ENCODE results near the gene MUC5AC. TPM values are rescaled to one million over a fixed set of nuclear protein-coding genes. Genes with fewer than 3 reads are reported as not detected.

MUC5AC gene
- total RNA-seq, 1 donor from 2014 or later = not detected

DNA sequence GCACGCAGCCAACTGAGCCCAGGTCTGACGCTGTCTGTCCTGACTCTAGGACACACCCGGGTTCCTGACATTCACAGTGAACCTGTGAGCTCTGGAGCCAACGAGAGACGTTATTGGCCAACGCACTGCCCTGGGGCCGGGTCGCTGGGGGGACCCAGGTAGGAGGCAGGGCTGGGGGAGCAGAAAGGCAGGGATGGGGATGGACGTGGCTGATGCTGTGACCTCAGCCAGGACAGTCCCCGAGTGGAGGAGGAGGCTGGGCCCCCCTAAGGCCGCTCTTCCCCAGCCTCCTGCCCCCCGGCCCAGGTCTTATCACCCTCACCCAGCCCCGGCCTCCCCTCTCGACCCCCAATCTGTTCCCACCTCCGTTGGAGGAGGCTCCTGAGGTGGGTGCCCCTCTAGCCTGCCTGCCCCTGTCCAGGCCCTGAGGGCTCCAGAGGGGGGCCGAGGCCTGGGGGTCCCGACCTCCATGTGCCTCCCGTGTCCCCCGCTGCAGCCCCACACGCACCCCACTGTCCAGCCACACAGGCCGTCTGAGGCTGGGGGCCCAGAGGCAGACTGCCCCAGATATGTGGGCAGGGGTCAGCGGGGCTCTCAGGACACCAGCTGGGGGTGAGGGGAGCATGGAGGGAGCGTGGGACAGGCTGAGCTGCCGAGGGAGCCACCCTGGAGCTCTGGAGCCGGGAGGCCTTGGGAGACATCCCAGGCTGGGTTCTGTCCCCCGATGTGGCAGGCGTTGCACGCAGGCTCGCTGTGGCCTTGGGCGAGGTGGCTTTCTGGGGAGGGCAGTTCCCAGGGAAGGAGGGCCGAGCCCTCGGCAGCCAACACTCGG lies 29.2 kb upstream of the MUC5AC start:
- H3K9me3 ChIP-seq = no peaks in the 10 kb centered on the region
- H3K27me3 ChIP-seq = no peaks in the 10 kb centered on the region
- no peak overlapping the region for H3K27ac ChIP-seq
- DNase-seq (ENCODE audit: extremely low spot score in 2 of 2) = no peak
- H3K36me3 ChIP-seq = no peaks in the 10 kb centered on the region
- intact Hi-C loops (cut with DNase I) = no loop called here
- no peak for TF ChIP-seq POLR2AphosphoS5 (IDR thresholded peaks at IDR 0.05; ENCODE audit: insufficient read depth in 1 of 2, low read depth in 1 of 2)
- TF ChIP-seq, protein P1, sequence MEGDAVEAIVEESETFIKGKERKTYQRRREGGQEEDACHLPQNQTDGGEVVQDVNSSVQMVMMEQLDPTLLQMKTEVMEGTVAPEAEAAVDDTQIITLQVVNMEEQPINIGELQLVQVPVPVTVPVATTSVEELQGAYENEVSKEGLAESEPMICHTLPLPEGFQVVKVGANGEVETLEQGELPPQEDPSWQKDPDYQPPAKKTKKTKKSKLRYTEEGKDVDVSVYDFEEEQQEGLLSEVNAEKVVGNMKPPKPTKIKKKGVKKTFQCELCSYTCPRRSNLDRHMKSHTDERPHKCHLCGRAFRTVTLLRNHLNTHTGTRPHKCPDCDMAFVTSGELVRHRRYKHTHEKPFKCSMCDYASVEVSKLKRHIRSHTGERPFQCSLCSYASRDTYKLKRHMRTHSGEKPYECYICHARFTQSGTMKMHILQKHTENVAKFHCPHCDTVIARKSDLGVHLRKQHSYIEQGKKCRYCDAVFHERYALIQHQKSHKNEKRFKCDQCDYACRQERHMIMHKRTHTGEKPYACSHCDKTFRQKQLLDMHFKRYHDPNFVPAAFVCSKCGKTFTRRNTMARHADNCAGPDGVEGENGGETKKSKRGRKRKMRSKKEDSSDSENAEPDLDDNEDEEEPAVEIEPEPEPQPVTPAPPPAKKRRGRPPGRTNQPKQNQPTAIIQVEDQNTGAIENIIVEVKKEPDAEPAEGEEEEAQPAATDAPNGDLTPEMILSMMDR (IDR thresholded peaks at IDR 0.05) = no peak
- TF ChIP-seq POLR2A (IDR thresholded peaks at IDR 0.05) = no peak
- no peaks in the 10 kb centered on the region for H3K4me1 ChIP-seq
- H3K4me3 ChIP-seq = no peak overlapping the region

DNA sequence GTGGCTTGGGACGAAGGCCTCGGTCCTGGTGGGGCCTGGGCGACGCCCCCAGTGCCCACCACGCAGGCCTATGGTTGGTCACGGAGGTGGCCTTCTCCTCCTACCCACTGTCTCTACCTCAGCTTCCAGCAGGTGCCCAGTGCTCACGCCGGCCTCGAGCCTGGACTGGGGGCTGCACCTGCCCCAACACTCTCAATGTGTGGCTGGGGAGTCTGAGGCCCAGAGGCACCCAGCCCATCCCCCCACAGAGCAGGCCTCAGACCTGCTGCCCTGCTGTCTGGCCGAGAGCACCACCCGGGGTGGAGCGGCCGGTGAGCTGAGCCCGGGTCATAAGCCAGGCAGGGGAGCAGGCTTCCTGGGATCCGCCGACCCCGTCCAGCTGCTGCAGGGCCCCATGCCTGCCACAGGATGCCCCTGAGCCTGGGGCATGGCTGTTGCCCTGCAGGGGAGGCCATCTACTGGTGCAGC lies 28.6 kb upstream of the MUC5AC start:
- Histone ChIP-seq H3K27ac (no peak overlapping the region), H3K36me3 (no peaks in the 10 kb centered on the region), H3K4me3 (no peak overlapping the region), H3K4me1 (no peaks in the 10 kb centered on the region), H3K9me3 (no peaks in the 10 kb centered on the region), H3K27me3 (no peaks in the 10 kb centered on the region)
- TF ChIP-seq POLR2A (IDR thresholded peaks at IDR 0.05) (no peak), POLR2AphosphoS5 (IDR thresholded peaks at IDR 0.05; ENCODE audit: insufficient read depth in 1 of 2, low read depth in 1 of 2) (no peak)
- TF ChIP-seq, protein P1 (IDR thresholded peaks at IDR 0.05) = no peak
- intact Hi-C loops (cut with DNase I) = no loop called here
- no peak for DNase-seq (ENCODE audit: extremely low spot score in 2 of 2)

DNA sequence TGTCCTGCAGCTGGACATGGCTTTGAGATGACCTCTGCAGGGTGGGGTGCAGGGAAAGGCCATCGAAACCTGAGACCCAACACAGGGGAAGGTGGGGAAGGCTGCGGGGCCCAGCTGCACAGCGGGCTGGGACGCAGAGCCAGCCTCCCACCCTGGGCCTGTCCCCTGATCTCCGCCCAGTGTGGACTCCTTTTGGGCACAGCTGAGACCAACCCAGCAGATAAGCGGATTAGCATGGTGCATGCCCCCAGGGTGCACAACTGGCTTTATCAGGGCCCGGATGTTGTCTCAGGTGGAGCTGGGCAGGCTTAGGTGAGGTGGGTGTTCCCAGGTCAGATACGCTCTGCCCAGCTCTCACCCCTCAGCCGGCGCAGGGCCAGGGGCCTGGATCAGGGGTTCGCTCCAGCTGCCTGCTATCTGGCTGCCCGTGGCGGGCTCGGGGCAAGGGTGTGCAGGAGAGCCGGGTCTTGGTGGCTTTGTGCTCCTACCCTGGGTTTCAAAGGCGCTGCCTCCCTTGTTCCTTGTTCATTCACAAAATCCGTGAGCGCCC lies 28.1 kb upstream of the MUC5AC start:
- Histone ChIP-seq H3K4me3 (no peak overlapping the region), H3K27ac (no peak overlapping the region), H3K4me1 (no peaks in the 10 kb centered on the region), H3K9me3 (peaks cover under 1% of the 10 kb centered on the region), H3K27me3 (no peaks in the 10 kb centered on the region), H3K36me3 (no peaks in the 10 kb centered on the region)
- intact Hi-C loops (cut with DNase I) = no loop called here
- TF ChIP-seq, protein P1 (IDR thresholded peaks at IDR 0.05) = no peak
- no peak for TF ChIP-seq POLR2AphosphoS5 (IDR thresholded peaks at IDR 0.05; ENCODE audit: insufficient read depth in 1 of 2, low read depth in 1 of 2)
- TF ChIP-seq POLR2A (IDR thresholded peaks at IDR 0.05) = no peak
- DNase-seq (ENCODE audit: extremely low spot score in 2 of 2) = no peak

DNA sequence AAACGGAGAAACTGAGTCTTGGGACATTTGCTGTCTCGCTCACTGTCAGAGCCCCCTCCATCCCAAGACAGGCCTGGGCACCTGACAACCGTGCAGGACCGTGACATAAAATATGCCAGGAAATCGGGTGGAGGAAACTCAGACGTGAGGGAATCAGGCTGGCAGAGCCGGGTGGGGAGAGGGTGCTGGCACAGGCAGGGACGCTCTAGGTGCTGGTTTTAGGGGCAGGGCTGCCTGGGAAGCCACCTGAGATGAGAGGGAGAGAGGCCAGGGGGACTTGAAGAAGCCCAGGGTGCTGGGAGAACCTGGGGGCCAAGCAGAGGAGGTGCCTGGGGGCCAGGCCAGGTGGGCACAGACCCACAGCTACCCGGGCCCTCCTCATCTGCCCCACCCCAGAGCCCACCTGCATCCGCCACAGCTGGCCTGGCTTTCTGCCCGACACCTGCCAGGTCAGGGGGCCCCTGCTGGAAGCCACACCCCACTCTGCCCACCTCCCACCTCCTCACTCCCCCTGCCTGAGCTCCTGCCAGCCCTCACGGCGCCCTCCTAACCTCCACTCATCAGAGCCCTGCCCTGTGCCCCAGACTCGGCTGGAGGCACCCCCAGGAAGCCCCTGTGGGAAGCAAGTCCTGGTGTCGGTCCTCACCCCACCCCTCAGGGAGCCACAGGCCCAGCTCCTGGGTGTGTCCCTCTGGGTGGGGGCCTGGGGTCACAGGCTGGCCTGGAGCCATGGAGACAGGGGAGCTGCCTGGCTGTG lies 27.3 kb upstream of the MUC5AC start:
- no peak for DNase-seq (ENCODE audit: extremely low spot score in 2 of 2)

More for the DNA sequence above, 27.3 kb upstream of the MUC5AC start:
- H3K4me3 ChIP-seq = no peak overlapping the region
- no peak overlapping the region for H3K27ac ChIP-seq
- H3K27me3 ChIP-seq = no peaks in the 10 kb centered on the region
- H3K9me3 ChIP-seq = peaks cover 8% of the 10 kb centered on the region
- TF ChIP-seq, protein P1 (IDR thresholded peaks at IDR 0.05) = no peak
- TF ChIP-seq POLR2A (IDR thresholded peaks at IDR 0.05) = no peak
- TF ChIP-seq POLR2AphosphoS5 (IDR thresholded peaks at IDR 0.05; ENCODE audit: insufficient read depth in 1 of 2, low read depth in 1 of 2) = no peak
- H3K36me3 ChIP-seq = no peaks in the 10 kb centered on the region
- H3K4me1 ChIP-seq = no peaks in the 10 kb centered on the region
- intact Hi-C loops (cut with DNase I) = no loop called here
